Vagina (tissue), 2 donors: ENCODE data around the gene TSPAN15. TPM values are rescaled to one million over a fixed set of nuclear protein-coding genes. Genes with fewer than 3 reads are reported as not detected.

Source experiments
- DNase-seq, 2 donors: peaks; one replicate each; pipeline ENCODE4 v3.0.0-alpha.2; 2017; ENCODE audit errors: extremely low spot score in 2 of 2
- H3K27ac ChIP-seq: fragments of 200-600 bp; sonication (generic); one replicate; pipeline ENCODE4 v1.5.1; 2019
- H3K27me3 ChIP-seq: fragments of 200-600 bp; sonication (generic); one replicate; pipeline ENCODE4 v1.5.1; 2019
- H3K36me3 ChIP-seq, 2 donors: fragments of 200-600 bp; sonication (generic); one replicate each; pipeline ENCODE4 v1.5.1; 2017 to 2019
- H3K4me1 ChIP-seq: fragments of 200-600 bp; sonication (generic); one replicate; pipeline ENCODE4 v1.5.1; 2019
- H3K4me3 ChIP-seq, 2 donors: fragments of 200-600 bp; sonication (generic); 1 replicate in 1 of 2; 2 replicates in 1 of 2; pipeline ENCODE4 v1.5.1; 2016 to 2019
- H3K9me3 ChIP-seq: fragments of 200-600 bp; sonication (generic); one replicate; pipeline ENCODE4 v1.5.1; 2019
- POLR2A ChIP-seq, 2 donors: fragments of 450-650 bp; IDR thresholded peaks; one replicate each; pipeline ENCODE4 v1.6.1; 2017; ENCODE audit warnings: antibody characterized with exemption in 2 of 2, mild to moderate bottlenecking in 2 of 2, moderate library complexity in 2 of 2
- POLR2AphosphoS5 ChIP-seq, 2 donors: sonication (generic); formaldehyde crosslinking; IDR thresholded peaks; one replicate each; pipeline ENCODE4 v1.9.0; 2017; ENCODE audit warnings: antibody characterized with exemption in 2 of 2, mild to moderate bottlenecking in 2 of 2, low read depth in 1 of 2; ENCODE audit not compliant: insufficient read depth in 1 of 2
- intact Hi-C: fragments of 100-400 bp; cut with DNase I; formaldehyde crosslinking; loops from one replicate; pipeline ENCODE4 v1.15.1; 2023
- total RNA-seq: library from RNA; depleted of rRNA; stranded (reverse); fragments of >200 nt; gene quantifications from one replicate; pipeline ENCODE4 v1.2.3, GENCODE V29; 2016
- TF ChIP-seq, protein P1 (sequence below), 3 experiments: fragments of 450-650 bp in 2 of 3; fragments of 200-600 bp in 1 of 3; sonication (generic) in 1 of 3; IDR thresholded peaks; one replicate each; pipeline ENCODE4 v1.5.1; 2017 to 2019; ENCODE audit warnings: antibody characterized with exemption in 3 of 3, mild to moderate bottlenecking in 2 of 3, moderate library complexity in 2 of 3

TSPAN15 gene
- total RNA-seq, 1 donor from 2014 or later = 26.5 TPM

DNA sequence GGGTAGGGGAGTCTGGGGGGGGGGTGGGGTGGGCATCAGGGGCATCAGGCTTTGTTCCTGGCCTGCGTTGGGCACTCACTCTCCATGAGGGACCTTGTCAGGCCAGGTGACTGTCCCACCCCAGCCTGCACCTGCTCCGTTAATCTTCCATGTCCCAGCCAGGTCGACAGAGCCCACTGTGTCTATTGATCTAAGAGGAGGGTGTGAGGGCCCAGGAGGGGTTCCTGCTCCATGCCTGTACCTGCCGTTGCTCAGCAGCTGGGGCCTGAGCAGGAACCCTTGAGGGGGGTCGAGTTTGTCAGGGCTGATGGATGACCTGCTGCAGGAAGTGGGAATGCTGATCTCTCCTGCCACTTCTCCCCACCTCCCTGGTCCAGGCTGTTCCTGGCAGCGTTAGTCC lies 103.3 kb downstream of the TSPAN15 start:
- Histone ChIP-seq H3K36me3 (no peaks in the 10 kb centered on the region), H3K9me3 (peaks cover 10% of the 10 kb centered on the region), H3K27ac (no peak overlapping the region), H3K4me3 (no peak overlapping the region), H3K4me1 (no peaks in the 10 kb centered on the region), H3K27me3 (no peaks in the 10 kb centered on the region)
- TF ChIP-seq POLR2A (IDR thresholded peaks at IDR 0.05) (no peak), POLR2AphosphoS5 (IDR thresholded peaks at IDR 0.05; ENCODE audit: insufficient read depth in 1 of 2, low read depth in 1 of 2) (no peak)
- TF ChIP-seq, protein P1, sequence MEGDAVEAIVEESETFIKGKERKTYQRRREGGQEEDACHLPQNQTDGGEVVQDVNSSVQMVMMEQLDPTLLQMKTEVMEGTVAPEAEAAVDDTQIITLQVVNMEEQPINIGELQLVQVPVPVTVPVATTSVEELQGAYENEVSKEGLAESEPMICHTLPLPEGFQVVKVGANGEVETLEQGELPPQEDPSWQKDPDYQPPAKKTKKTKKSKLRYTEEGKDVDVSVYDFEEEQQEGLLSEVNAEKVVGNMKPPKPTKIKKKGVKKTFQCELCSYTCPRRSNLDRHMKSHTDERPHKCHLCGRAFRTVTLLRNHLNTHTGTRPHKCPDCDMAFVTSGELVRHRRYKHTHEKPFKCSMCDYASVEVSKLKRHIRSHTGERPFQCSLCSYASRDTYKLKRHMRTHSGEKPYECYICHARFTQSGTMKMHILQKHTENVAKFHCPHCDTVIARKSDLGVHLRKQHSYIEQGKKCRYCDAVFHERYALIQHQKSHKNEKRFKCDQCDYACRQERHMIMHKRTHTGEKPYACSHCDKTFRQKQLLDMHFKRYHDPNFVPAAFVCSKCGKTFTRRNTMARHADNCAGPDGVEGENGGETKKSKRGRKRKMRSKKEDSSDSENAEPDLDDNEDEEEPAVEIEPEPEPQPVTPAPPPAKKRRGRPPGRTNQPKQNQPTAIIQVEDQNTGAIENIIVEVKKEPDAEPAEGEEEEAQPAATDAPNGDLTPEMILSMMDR (IDR thresholded peaks at IDR 0.05) = no peak
- intact Hi-C loops = no loop called here
- DNase-seq = peak; percentile 47 to 85

Other genes starting within 250 kb of the TSPAN15 start
- gene HKDC1, start 231.1 kb upstream of the TSPAN15 start, total RNA-seq = 2.5 TPM
- 106 TPM for gene HK1, start 173.0 kb upstream of the TSPAN15 start, total RNA-seq
- 6.1 TPM for gene TACR2, start 34.5 kb upstream of the TSPAN15 start, total RNA-seq
- not detected for gene NEUROG3, start 122.0 kb downstream of the TSPAN15 start, total RNA-seq
- 0.98 TPM for gene FAM241B, start 178.8 kb downstream of the TSPAN15 start, total RNA-seq